OCI-LY7 (cell line): ENCODE measurements around the gene LAMP2. TPM values are rescaled to one million over a fixed set of nuclear protein-coding genes. Genes with fewer than 3 reads are reported as not detected.

Source experiments
- BruUV-seq: library from RNA; stranded (reverse); fragments of 400-500 nt; replicated peaks from 2 replicates; lab custom pipeline; 2021; lab: Mats Ljungman, UMichigan
- CTCF ChIA-PET: fragments of 300-600 bp; sonication (Branson Sonifier 250); formaldehyde crosslinking; loops from one replicate; lab custom pipeline; 2022; ENCODE audit warnings: antibody characterized with exemption; ENCODE audit not compliant: unreplicated experiment; lab: Charles Lee
- POLR2A ChIA-PET: fragments of 300-600 bp; sonication (Branson Sonifier 250); formaldehyde crosslinking; loops from one replicate; lab custom pipeline; 2022; ENCODE audit warnings: antibody characterized with exemption; lab: Charles Lee
- DNase-seq: peaks from one replicate; pipeline ENCODE4 v3.0.0-alpha.2; 2015; ENCODE audit warnings: low spot score
- H2AFZ ChIP-seq: fragments of 200-600 bp; sonication (generic), shearing (Covaris generic); 2 replicates; pipeline ENCODE4 v1.6.1; 2014; ENCODE audit warnings: mild to moderate bottlenecking, antibody characterized with exemption, low read length, moderate library complexity
- H3K27ac ChIP-seq: fragments of 200-600 bp; sonication (generic); 2 replicates; pipeline ENCODE4 v1.5.1; 2014; ENCODE audit warnings: mixed run types, low read depth, mild to moderate bottlenecking, moderate library complexity, low read length, inconsistent platforms; ENCODE audit not compliant: poor library complexity, severe bottlenecking
- H3K36me3 ChIP-seq: fragments of 200-600 bp; sonication (generic); 2 replicates; pipeline ENCODE4 v1.6.1; 2014; ENCODE audit warnings: mild to moderate bottlenecking, antibody characterized with exemption, low read length, moderate library complexity, mixed read lengths; ENCODE audit not compliant: insufficient read depth
- H3K4me1 ChIP-seq: fragments of 200-600 bp; sonication (generic); 2 replicates; pipeline ENCODE4 v1.5.1; 2014; ENCODE audit warnings: mild to moderate bottlenecking, low read length; ENCODE audit not compliant: insufficient read depth, poor library complexity, severe bottlenecking
- H3K4me2 ChIP-seq: fragments of 200-600 bp; sonication (generic); 2 replicates; pipeline ENCODE4 v1.6.1; 2014; ENCODE audit warnings: mild to moderate bottlenecking, low read length
- H3K4me3 ChIP-seq: fragments of 200-600 bp; sonication (generic); 2 replicates; pipeline ENCODE4 v1.5.1; 2014; ENCODE audit warnings: mild to moderate bottlenecking, low read depth, low read length; ENCODE audit not compliant: poor library complexity, severe bottlenecking
- H3K79me2 ChIP-seq: fragments of 200-600 bp; sonication (generic); 2 replicates; pipeline ENCODE4 v1.6.1; 2016; ENCODE audit warnings: low read depth, mild to moderate bottlenecking, low read length, moderate library complexity, mixed read lengths; ENCODE audit not compliant: insufficient read depth
- H3K9me2 ChIP-seq: fragments of 200-600 bp; sonication (generic); 2 replicates; pipeline ENCODE4 v1.6.1; 2016; ENCODE audit warnings: mild to moderate bottlenecking, low read length, mixed read lengths; ENCODE audit not compliant: insufficient read depth
- H3K9me3 ChIP-seq: fragments of 200-600 bp; sonication (generic); 2 replicates; pipeline ENCODE4 v1.6.1; 2014; ENCODE audit warnings: mild to moderate bottlenecking, mixed run types, low read length, mixed read lengths
- H4K20me1 ChIP-seq: fragments of 200-600 bp; sonication (generic); 2 replicates; pipeline ENCODE4 v1.6.1; 2014; ENCODE audit warnings: mild to moderate bottlenecking, antibody characterized with exemption, low read length, moderate library complexity, mixed read lengths; ENCODE audit not compliant: insufficient read depth
- CTCF ChIP-seq: fragments of 200-600 bp; sonication (generic); conservative IDR thresholded peaks from 2 replicates; pipeline ENCODE4 v1.5.1; 2014; ENCODE audit warnings: mild to moderate bottlenecking, antibody characterized with exemption, low read length, moderate library complexity, mixed read lengths
- EZH2phosphoT487 ChIP-seq: fragments of 200-600 bp; sonication (generic); IDR thresholded peaks from 2 replicates; pipeline ENCODE4 v1.6.1; 2018; ENCODE audit warnings: low read depth, borderline replicate concordance, mild to moderate bottlenecking, mixed run types, antibody characterized with exemption, low read length, moderate library complexity, mixed read lengths
- intact Hi-C: fragments of 100-400 bp; cut with micrococcal nuclease; formaldehyde crosslinking; loops from one replicate; pipeline ENCODE4 v1.10.0; 2022; ENCODE audit not compliant: unreplicated experiment
- total RNA-seq, 2 experiments: library from RNA; depleted of rRNA in 1 of 2; stranded (reverse); fragments of >200 nt in 1 of 2; shearing (Covaris generic) in 1 of 2; gene quantifications; 2 replicates each; pipeline ENCODE4 v1.2.3, GENCODE V29; 2014 to 2022

Gene LAMP2
- total RNA-seq, 2 experiments from 2014 or later, result 17.9 to 39.6 TPM

- peak overlapping the region; percentile 81 for H3K27ac ChIP-seq
- DNase-seq, result peak; percentile 77
- ChIA-PET POLR2A (interaction anchor here (0.7 to 1.9 kb wide), 4 partner anchors 9 to 125 kb away, joined by 3 to 5 read pairs (median 4); no protein-coding TSS in a partner anchor), CTCF (interaction anchor here (0.9 kb wide), 1 partner anchor 33 kb away, joined by 3 read pairs; no protein-coding TSS in a partner anchor)
- TF ChIP-seq EZH2phosphoT487, result no peak
- no peak for TF ChIP-seq CTCF
- peak overlapping the region; percentile 95 for H2AFZ ChIP-seq
- no peaks in the 10 kb centered on the region for H3K36me3 ChIP-seq
- peaks cover 30% of the 10 kb centered on the region for H3K4me1 ChIP-seq
- BruUV-seq, result no TSS peak
- H3K79me2 ChIP-seq, result no peaks in the 10 kb centered on the region
- H3K9me2 ChIP-seq, result no peaks in the 10 kb centered on the region
- H4K20me1 ChIP-seq, result no peaks in the 10 kb centered on the region
- H3K4me3 ChIP-seq, result peak overlapping the region; percentile 49
- peak overlapping the region; percentile 78 for H3K4me2 ChIP-seq
- H3K9me3 ChIP-seq, result no peaks in the 10 kb centered on the region
- intact Hi-C loops, result no loop called here
Observed at GRCh38 chrX:120419463-120419862, 49.6 kb downstream of the LAMP2 start.

GRCh38 chrX:120408168-120408567, 60.9 kb downstream of the LAMP2 start:
- Histone ChIP-seq H3K9me3 (0 out of 2 replicates have a peak, but pooled peaks cover 5% of the 10 kb centered on the region), H3K36me3 (no peaks in the 10 kb centered on the region), H3K4me1 (no peaks in the 10 kb centered on the region), H3K27ac (no peak overlapping the region), H2AFZ (no peak overlapping the region), H3K4me3 (no peak overlapping the region), H4K20me1 (no peaks in the 10 kb centered on the region), H3K79me2 (no peaks in the 10 kb centered on the region), H3K9me2 (no peaks in the 10 kb centered on the region), H3K4me2 (no peak overlapping the region)
- ChIA-PET CTCF (no interaction called here), POLR2A (no interaction called here)
- intact Hi-C loops, result no loop called here
- BruUV-seq, result no TSS peak
- DNase-seq, result no peak
- TF ChIP-seq CTCF (no peak), EZH2phosphoT487 (no peak)

GRCh38 chrX:120406638-120407037, 62.5 kb downstream of the LAMP2 start:
- ChIA-PET CTCF (no interaction called here), POLR2A (no interaction called here)
- Histone ChIP-seq H3K9me3 (0 out of 2 replicates have a peak, but pooled peaks cover 5% of the 10 kb centered on the region), H3K36me3 (no peaks in the 10 kb centered on the region), H4K20me1 (no peaks in the 10 kb centered on the region), H3K27ac (no peak overlapping the region), H3K4me3 (no peak overlapping the region), H3K9me2 (no peaks in the 10 kb centered on the region), H2AFZ (no peak overlapping the region), H3K79me2 (no peaks in the 10 kb centered on the region), H3K4me2 (no peak overlapping the region), H3K4me1 (no peaks in the 10 kb centered on the region)
- no peak for TF ChIP-seq CTCF
- TF ChIP-seq EZH2phosphoT487, result no peak
- intact Hi-C loops, result no loop called here
- no peak for DNase-seq
- BruUV-seq, result no TSS peak
